Measurements from ENCODE around the gene CHCHD6.
A peak's percentile ranks its signal among the peaks of the same experiment; 100 is the strongest.
"Not testable (repeated sequence)": the region's sequence is repeated elsewhere in the genome, so short reads cannot be mapped to it uniquely, and the experiment has no call there.

Gene CHCHD6

GRCh38 chr3:126773783-126774182 is 69.7 kb downstream of the CHCHD6 start:
- no peak overlapping the region for H3K4me3 ChIP-seq (ENCODE audit: low read depth, low read length)

GRCh38 chr3:126777366-126777765 is 73.3 kb downstream of the CHCHD6 start:
- no peak for TF ChIP-seq CTCF (IDR thresholded peaks at IDR 0.05; ENCODE audit: low read depth, low read length)
- H3K4me3 ChIP-seq (ENCODE audit: low read depth, low read length) = no peak overlapping the region

More at GRCh38 chr3:126773783-126774182, 69.7 kb downstream of the CHCHD6 start:
- no peak for TF ChIP-seq CTCF (IDR thresholded peaks at IDR 0.05; ENCODE audit: low read depth, low read length)

- no peak overlapping the region for H3K4me3 ChIP-seq (ENCODE audit: low read depth, low read length)
- no peak for TF ChIP-seq CTCF (IDR thresholded peaks at IDR 0.05; ENCODE audit: low read depth, low read length)
Observed at GRCh38 chr3:126780666-126781065, 76.6 kb downstream of the CHCHD6 start.

- TF ChIP-seq CTCF (IDR thresholded peaks at IDR 0.05; ENCODE audit: low read depth, low read length) = no peak
- no peak overlapping the region for H3K4me3 ChIP-seq (ENCODE audit: low read depth, low read length)
Observed at GRCh38 chr3:126781406-126781805, 77.4 kb downstream of the CHCHD6 start.

GRCh38 chr3:126781889-126782491 is 78.0 kb downstream of the CHCHD6 start:
- H3K4me3 ChIP-seq (ENCODE audit: low read depth, low read length) = 0 out of 2 replicates have a peak overlapping the region, but pooled peaks have one; percentile 7
- TF ChIP-seq CTCF (IDR thresholded peaks at IDR 0.05; ENCODE audit: low read depth, low read length) = no peak

GRCh38 chr3:126782536-126782935 is 78.5 kb downstream of the CHCHD6 start:
- H3K4me3 ChIP-seq (ENCODE audit: low read depth, low read length) = 0 out of 2 replicates have a peak overlapping the region, but pooled peaks have one; percentile 7
- no peak for TF ChIP-seq CTCF (IDR thresholded peaks at IDR 0.05; ENCODE audit: low read depth, low read length)

GRCh38 chr3:126784254-126784653 is 80.2 kb downstream of the CHCHD6 start:
- no peak for TF ChIP-seq CTCF (IDR thresholded peaks at IDR 0.05; ENCODE audit: low read depth, low read length)
- no peak overlapping the region for H3K4me3 ChIP-seq (ENCODE audit: low read depth, low read length)

GRCh38 chr3:126791320-126791719 is 87.3 kb downstream of the CHCHD6 start:
- H3K4me3 ChIP-seq (ENCODE audit: low read depth, low read length) = not testable (repeated sequence)

All from WI38 (cell line).